Cortex of kidney (tissue), 1 donor: ENCODE results near the gene DCUN1D2.

ENCODE experiments used
- DNase-seq: peaks from one replicate; lab custom pipeline; 2025; lab: John Stamatoyannopoulos, UW

The DCUN1D2 gene

DNA sequence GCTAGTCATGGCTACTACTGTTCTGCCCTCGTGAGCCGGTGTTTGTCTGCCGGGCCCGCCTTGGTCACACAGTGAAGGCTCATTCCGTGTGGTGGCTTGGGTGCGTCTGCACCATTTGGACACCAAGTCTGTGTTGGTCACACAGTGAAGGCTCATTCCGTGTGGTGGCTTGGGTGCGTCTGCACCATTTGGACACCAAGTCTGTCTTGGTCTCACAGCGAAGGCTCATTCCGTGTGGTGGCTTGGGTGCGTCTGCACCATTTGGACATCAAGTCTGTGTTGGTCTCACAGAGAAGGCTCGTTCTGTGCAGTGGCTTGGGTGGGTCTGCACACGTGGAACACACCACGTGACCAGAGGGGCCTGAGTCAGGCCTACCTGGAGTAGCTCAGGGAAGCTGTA is 29.0 kb upstream of the DCUN1D2 start:
- no peak for DNase-seq

DNA sequence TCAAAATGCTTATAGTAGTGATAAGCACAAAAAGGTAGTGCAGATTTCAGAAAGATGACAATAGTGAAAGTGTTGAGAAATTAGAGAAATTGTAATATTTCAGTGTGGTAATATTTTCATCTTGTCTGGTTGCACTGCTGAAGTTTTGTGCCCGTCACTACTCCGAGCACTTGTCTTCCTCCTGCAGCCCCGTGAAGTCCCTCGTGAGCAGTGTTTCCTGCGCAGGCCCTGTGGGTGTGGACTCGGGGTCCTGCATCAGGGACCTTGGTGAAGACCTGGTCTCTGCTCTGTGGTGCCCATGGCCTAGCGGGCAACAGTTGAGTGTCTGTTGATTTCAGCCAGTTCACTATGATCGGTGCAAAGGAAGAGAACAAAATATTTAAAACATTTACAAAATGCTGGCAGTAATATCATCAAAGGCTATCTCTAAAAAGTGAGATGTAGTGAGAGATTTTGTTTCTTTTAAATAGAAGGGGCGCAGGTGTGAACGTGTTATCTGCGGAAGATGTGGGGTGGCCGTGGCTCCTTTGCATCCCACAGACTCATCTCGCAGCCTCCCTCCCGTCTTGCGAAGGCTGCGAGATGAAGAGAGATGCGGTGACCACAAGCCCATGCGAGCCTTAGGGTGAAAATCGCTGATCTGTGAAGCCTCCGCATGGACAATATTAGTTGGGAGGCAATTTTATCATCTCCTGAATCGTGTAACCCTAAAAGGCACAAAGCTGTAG is 27.7 kb upstream of the DCUN1D2 start:
- DNase-seq, result no peak

DNA sequence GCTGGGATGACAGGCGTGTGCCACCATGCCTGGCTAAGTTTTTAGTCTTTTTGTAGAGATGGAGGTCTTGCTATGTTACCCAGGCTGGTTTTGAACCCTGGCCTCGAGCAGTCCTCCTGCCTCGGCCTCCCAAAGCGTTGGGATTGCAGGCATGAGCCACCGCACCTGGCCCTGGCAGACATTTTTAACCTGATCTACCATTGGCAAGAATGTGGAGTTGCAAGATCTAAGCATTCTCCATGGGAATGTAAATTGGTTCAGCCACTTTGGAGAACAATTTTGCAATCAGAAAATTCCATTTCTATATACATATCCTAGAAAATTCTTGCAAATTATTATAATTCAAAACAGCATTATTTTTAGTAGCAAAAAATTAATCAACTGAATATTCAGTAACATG is 24.3 kb upstream of the DCUN1D2 start:
- DNase-seq, result no peak

DNA sequence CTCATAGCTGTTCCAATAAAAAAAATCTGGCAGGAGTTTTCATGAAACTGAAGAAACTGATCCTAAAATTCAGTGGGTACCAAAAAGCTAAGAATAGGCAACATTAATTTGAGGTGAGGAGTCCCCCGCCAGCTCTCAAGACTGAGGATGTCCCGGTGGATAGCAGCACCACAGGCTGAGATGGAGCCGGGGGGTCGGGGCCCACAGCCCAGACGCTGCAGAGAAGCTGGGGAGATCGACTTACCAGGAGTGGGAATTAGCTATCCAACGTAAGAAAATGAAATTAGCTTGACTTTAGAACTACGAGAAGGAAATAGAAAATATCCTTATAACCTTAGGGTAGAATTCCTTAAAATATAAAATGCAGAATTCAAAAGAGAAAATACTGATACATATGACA is 23.2 kb upstream of the DCUN1D2 start:
- DNase-seq, result no peak

DNA sequence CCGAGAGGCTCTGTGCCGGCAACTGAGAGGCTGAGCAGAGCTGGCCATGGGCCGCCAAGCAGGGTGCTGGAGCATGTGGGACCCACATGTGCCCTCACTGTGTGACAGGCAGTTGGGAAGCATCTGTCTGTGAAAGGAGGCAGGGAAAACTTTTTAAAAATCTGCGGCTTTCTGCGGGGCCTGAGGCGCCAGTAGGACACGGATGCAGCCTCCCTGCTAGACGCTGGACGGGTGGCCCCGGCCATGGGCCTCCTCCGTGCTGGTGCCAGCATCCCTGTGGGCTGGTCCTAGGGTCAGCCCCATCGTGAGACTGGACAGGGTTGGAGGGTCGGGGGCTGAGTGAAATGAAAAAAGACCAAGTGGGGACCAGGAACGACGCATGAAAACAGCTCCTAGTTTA is 20.9 kb upstream of the DCUN1D2 start:
- DNase-seq, result no peak

DNA sequence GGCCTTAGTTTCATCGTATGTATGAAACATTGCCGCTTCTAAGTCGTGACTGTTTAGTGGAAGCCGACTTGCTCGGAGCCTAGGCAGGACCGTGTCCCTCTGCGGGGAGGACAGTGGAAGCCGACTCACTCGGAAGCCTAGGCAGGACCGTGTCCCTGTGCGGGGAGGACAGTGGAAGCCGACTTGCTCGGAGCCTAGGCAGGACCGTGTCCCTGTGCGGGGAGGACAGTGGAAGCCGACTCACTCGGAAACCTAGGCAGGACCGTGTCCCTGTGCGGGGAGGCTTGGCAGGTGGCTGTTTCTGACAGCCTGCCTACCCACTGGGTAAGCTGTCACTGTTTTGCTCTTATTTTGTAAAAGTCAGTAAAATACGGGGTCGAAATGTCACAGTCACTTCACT is 20.4 kb upstream of the DCUN1D2 start:
- DNase-seq, result no peak

DNA sequence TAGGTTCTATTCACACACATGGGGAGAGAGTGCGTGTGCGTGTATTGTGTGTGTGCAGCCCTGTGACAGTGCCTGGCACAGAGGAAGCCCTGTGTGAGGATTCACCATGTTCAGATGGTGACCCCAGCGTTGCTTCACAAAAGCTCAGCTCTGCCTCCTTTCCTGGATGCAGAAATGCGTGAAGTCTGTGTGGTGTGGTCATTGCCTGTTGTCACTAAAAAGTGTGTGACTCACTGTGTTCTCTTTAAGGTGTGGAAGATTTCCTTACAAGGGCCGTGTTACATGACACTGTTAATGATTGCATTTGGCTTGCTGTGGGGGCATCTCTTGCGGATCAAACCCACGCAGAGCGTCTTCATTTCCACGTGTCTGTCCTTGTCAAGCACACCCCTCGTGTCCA is 19.5 kb upstream of the DCUN1D2 start:
- no peak for DNase-seq

DNA sequence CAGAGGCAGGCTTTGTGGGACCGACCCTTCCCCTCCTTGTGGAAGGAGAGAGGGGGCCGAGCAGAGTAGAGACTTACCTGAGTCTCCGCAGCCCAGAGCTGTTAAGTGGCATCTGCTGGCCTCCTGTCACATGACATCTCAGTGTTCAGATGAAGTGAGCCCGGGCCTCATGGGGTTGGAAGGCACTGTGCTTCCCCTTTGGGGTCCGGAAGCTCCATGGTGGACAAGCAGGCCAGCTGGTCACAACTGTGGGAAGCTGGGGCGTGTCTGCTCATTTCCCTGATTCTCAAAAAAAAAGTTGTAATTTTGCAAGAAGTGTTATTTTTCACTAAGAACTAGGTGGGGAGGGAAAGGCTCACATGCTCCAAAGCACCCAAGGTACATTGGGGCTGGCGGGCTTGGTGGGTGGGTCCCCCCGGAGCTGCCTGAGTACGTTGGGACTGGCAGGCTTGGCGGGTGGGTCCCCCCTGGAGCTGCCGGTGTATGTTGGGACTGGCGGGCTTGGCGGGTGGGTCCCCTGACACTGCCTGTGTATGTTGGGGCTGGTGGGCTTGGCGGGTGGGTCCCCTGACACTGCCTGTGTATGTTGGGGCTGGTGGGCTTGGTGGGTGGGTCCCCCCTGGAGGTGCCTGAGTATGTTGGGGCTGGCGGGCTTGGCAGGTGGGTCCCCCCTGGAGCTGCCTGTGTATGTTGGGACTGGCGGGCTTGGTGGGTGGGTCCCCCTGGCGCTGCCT is 18.2 kb upstream of the DCUN1D2 start:
- no peak for DNase-seq

DNA sequence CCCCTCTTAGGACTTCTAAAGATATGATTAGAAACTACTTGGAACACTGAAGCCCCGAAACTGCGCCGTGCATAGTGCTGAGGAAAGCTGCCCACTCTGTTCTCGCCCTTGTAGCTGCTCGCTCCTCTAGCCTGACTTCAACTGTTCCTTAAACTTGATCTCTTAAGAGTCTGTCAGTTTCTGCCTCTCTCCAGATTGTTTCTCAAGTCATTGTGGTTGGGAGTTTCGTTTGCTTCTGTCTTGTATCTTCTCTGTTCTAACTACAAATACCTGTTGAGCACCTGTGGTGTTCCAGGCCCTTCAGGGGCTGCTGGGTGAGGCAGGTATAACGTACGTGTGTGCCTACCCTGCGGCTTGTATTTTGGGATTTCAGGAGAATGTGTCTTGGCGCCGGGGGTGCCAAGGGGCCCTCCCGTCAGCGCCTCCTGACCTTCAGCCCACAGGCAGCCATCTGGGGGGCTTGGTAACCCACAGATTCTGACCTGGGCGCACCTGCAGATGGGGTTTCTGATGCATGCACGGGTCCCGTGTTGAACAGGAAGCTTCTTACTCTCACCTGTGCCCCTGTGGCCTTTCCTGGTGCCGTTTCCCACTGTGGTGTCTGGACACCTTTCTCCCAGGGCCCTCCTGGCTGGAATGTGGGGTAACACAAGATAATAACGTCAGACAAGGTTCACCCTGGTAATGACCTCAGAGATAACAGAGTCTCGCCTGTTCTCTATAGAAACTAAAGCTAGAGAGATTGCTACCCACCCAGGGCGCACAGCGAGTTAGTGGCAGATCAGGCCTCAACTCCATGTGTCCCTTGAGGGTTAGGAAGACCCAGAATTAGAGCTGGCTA is 17.2 kb upstream of the DCUN1D2 start:
- DNase-seq, result no peak

DNA sequence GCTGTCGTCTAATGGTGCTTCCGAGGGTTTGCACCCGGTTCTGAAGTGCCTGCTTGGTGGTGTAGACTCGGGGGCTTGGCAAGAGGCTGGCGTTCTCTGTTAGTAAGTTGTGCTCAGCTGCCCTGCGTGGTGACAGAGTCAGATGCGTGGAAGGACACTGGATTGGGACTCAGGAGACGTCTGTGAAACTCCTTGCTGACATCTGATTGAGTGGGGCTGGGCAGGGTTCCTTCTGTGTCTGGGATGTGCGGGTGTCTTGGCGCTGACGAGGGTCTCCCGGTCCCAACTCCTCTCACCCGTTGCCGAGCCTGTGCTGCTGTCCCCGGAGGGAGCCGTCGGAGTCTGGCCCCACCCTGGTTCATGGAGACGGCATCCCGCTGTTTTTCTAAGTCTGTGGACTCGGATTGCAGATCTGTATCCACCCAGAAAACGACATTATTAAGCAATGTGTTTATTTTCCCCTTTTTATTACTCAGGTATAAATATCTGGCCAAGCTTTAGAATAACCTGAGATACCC is 16.4 kb upstream of the DCUN1D2 start:
- no peak for DNase-seq

DNA sequence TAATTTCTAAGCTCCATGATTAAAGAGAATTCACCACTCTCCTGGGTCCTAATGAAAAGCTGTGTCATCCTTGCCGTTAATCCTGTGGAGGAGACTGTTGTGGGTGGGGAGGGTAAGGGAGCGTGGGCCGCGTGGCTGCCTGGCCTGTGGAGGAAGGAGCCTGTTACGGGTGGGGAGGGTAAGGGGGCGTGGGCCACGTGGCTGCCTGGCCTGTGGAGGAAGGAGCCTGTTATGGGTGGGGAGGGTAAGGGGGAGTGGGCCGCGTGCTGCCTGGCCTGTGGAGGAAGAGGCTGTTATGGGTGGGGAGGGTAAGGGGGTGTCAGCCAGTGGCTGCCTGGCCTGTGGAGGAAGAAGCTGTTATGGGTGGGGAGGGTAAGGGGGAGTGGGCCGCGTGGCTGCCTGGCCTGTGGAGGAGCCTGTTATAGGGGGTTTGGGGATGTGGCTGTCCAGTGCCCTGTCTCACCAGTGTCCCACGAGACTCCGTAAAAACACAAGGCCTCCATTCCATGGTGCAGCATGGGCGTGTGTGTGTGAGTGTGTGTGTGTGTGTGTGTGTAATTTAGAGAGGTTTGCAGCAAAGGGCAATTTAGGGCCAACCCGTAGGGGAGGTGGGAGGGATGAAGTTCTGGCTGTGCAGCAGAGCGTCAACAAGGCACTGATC is 15.6 kb upstream of the DCUN1D2 start:
- DNase-seq, result no peak

DNA sequence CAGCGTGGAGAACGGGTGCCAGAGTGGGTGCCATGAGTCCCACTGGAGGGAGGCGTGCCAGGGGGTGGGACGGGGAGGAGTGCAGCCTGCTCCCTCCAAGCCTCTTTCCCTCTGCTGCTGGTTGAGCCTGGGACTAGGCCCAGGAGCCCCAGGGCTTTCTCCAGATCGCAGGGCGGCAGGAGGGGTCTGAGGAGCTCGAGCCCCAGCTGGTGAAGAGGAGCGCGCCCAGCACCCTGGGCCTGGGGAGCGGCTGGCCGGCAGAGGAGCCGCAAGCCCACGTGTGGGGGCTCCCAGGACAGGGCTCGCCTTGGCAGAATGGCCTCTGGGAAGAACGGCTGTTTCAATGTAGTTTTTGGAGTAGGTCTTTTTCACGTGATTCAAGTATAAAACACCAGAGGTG is 12.2 kb upstream of the DCUN1D2 start:
- DNase-seq, result no peak

DNA sequence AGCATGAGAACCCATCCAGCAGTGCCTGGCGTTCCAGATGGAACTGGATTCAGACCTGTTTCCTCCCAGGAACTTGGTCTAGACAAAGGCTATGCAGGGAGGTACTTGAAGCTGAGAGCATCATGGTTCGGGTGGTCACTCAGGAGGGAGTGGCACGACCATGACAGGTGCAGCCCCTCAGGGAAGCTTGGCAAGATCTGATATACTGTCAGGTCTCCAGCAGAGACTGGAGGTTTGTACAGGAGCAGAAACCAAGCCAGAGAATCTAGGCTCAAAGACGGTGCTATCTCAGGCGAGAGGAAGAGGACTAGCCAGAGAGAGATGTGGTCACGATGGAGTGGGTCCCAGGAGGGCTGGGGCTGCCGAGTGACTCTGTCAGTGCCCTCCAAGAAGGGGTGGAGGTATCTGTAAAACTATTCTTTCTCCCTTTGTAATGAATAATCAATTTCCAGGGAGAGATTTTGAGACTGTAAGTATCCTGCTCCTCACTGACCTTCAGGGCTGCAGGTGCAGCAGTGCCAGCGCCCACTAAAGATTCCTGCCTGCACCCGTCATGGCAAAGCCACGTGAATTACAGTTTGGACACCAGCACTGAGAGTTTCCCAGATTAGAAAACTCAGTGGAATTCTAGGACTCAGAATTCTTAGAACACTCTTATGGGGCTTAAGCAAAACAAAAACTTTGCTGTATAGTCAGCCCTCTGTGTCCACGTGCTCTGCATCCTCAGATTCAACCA is 10.2 kb upstream of the DCUN1D2 start:
- no peak for DNase-seq

DNA sequence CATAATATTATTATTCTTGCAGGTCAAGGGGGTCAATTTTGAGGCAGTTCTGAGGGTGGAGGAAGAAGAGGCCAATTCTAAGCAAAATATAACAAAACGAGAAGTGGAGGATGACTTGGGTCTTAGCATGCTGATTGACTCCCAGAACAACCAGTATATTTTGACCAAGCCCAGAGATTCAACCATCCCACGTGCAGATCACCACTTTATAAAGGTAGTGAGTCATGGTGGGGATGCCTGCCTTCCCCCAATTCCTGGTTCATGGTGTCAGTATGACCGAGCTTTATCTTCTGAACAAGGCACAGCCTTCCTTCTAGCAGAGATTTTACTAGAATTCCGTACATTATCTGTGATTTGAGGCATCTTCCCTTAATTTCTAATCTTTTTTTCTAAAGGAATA is 9.4 kb upstream of the DCUN1D2 start:
- no peak for DNase-seq

DNA sequence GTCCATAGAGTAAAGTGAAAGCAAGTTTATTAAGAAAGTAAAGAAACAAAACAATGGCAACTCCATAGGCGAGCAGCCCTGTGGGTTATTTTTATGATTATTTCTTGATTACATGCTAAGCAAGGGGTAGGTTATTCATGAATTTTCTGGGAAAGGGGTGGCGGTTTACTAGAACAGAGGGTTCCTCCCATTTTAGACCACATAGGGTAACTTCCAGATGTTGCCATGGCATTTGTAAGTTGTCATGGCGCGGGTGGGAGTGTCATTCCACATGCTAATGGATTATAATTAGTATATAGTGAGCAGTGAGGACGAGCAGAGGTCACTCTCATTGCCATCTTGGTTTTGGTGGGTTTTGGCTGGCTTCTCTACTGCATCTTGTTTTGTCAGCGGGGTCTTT is 8.4 kb upstream of the DCUN1D2 start:
- DNase-seq, result no peak

DNA sequence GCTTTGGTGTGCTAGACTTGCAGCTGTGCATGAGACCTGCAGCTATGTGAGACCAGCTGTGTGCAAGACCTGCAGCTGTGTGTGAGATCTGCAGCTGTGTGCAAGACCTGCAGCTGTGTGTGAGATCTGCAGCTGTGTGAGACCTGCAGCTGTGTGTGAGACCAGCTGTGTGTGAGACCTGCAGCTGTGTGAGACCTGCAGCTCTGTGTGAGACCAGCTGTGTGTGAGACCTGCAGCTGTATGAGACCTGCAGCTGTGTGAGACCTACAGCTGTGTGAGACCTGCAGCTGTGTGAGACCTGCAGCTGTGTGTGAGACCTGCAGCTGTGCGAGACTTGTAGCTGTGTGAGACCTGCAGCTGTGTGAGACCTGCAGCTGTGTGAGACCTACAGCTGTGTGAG is 6.7 kb upstream of the DCUN1D2 start:
- no peak for DNase-seq

DNA sequence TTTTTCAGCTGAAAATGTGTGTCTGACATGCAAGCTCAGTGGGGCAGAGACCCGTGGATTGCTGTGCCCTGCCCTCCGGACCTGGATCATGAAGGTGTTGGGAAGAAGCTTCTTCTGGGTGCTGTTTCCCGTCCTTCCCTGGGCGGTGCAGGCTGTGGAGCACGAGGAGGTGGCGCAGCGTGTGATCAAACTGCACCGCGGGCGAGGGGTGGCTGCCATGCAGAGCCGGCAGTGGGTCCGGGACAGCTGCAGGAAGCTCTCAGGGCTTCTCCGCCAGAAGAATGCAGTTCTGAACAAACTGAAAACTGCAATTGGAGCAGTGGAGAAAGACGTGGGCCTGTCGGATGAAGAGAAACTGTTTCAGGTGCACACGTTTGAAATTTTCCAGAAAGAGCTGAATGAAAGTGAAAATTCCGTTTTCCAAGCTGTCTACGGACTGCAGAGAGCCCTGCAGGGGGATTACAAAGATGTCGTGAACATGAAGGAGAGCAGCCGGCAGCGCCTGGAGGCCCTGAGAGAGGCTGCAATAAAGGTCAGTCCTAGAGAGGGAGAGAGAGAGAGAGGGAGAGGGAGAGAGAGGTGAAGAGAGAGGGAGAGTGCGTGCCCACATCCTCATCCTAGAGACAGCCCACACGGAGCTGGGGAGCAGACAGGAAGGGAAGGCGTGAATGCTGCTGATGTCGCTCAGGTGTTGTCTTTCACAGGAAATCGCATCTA is 5.1 kb upstream of the DCUN1D2 start:
- DNase-seq, result no peak

DNA sequence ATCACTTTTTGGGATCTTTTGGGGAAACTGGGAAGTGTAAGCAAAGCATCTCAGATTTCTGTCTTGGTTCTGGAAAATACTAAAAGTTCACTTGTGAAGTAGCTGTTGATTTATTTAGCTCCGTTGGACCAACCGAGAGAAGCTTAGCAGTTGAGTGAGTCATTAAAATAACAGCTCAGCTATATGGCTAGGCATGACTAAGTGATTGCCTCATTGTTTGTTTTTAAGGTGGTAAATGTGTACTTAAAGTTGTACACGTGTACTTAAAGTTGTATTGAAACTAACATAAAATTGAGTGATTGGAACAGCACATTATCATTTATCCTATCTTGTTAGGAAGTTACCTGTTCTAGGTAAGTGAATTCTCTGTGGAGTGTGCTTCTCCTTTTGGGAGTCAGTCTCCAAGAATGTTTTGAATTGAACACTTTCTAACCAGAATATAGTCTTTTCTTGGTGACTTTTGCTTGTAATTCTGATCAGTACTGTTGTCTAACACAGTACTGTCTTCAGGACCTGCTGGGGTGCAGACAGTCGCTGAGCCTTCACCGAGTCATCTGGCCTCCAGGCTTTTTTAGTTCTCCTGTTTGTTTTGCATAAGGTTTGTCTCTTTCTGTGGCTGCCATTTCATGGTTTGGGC is 2.9 kb upstream of the DCUN1D2 start:
- no peak for DNase-seq

DNA sequence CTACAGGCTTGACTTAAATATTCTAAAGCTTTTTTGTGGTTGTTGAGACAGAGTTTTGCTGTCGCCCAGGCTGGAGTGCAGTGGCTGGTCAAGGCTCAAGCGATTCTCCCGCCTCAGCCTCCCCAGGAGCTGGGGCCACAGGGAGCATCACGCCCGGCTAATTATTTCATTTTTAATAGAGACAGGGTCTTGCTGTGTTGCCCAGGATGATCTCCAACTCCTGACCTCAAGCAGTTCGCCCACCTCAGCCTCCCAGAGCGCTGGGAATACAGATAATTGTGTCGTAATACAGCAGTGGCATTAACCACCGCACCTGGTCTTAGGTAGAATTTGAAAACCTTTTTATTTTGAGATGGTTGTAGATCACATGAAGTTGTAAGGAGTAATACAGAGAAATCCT is 1.5 kb upstream of the DCUN1D2 start:
- no peak for DNase-seq

DNA sequence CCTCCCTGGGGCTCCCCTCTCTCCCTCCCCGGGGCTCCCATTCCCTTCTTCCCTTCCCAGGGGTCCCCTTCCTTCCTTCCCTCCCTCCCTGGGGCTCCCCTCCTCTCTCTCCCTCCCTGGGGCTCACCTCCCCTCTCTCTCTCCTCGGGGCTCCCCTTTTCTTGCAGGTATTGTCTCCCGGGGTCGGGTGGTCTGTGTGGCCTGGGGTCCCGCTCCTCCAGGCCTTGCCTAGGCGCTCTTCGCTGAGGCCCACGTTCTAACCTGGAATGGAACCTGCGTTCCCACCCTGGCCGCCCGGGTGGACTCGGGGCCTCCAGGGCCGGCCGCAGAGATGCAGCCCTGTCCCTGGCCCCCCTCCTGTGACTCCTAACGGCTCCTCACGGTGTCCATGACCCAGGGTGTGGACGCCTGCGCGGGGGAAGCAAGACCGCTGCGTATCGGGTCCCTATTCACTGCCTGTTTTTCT is 940 bp upstream of the DCUN1D2 start:
- no peak for DNase-seq
